ENCODE data around the gene ACTL10.

The ACTL10 gene

DNA sequence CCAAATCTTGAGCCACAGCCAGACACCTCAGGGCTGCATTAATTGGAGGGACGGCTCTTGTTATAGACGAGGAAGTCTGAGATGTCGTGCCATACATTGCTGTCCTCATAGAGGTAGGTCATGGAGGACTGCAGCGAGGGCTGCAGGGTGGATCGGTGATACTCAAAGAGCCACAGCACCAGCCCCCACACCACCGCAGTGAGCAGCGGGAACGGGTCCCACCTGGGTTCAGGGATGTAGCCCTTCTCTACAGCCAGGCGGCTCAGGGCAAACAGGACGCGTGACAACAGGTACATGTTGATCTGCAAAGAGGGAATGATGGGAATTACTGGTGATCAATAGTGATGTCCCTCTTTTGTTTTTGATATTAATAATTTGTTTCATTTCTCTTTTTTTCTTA is 40.9 kb downstream of the ACTL10 start:
- no peaks in the 10 kb centered on the region for H3K27me3 Mint-ChIP-seq
- H3K36me3 Mint-ChIP-seq, result peaks cover 10% of the 10 kb centered on the region
- no peak overlapping the region for H3K27ac Mint-ChIP-seq
- H3K9me3 Mint-ChIP-seq, result no peaks in the 10 kb centered on the region
- H3K4me3 Mint-ChIP-seq, result no peak overlapping the region
- peaks cover 19% of the 10 kb centered on the region for H3K4me1 Mint-ChIP-seq

DNA sequence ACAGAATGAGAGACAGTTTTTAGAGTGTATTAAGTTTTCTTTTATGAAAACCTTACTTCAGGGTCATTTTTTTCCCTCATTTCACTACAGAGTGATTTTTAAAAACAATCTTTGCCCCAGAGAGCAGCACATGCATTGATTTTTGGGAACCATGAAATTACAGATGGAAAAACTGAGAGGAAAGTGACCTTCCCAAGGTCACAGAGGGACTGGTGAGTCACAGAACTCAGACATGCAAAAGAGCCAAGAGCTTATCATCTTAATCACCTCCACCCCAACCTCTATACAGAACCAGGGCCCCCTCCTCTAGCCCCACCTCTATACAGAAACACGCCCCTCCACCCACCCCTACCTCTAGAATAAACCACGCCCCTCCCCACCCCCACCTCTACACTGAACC is 42.7 kb downstream of the ACTL10 start:
- peaks cover 15% of the 10 kb centered on the region for H3K36me3 Mint-ChIP-seq
- H3K4me1 Mint-ChIP-seq, result peaks cover 19% of the 10 kb centered on the region
- H3K27ac Mint-ChIP-seq, result no peak overlapping the region
- H3K4me3 Mint-ChIP-seq, result no peak overlapping the region
- H3K27me3 Mint-ChIP-seq, result no peaks in the 10 kb centered on the region
- no peaks in the 10 kb centered on the region for H3K9me3 Mint-ChIP-seq

- H3K36me3 Mint-ChIP-seq, result peaks cover 15% of the 10 kb centered on the region
- peaks cover 19% of the 10 kb centered on the region for H3K4me1 Mint-ChIP-seq
- H3K4me3 Mint-ChIP-seq, result no peak overlapping the region
- H3K9me3 Mint-ChIP-seq, result no peaks in the 10 kb centered on the region
- H3K27me3 Mint-ChIP-seq, result no peaks in the 10 kb centered on the region
- H3K27ac Mint-ChIP-seq, result no peak overlapping the region
These were observed 43.3 kb downstream of the ACTL10 start for GRCh38 chr20:33709905-33710541.

DNA sequence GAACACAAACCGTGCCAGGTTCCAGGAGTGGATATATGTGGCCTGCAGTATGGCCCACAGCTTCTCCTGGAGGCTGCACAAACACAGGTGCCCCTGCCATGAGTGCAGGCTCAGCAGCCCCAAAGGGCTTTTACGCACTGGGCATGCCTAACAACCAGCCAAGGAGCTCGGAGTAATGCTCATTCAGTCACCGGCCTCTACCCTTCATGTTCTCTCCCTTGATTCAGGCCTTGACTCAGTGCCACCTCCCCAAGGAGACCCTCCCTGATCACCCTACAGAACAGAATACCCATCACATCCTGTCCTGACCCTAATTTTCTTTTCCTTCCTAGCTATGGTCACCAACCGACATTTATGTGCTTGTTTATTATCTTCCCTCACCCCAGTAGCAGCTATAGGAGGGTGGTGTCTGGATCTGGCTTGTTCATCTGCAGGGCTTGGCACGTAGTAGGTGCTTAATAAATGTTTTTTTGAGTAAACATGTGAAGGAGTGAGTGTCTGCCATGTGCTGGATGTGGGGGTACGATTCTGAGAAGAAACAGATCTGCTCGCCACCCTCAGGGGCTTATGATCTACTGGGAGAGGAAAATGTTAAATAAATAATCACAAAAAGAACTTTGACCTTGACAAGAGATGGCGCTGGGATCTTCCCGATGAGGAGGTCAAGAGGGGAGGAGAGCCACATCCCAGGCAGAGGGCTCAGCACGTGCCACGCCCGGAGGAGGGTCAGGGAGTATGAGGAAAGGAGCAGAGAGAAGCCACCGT is 44.1 kb downstream of the ACTL10 start:
- Mint-ChIP-seq H3K4me1 (peaks cover 19% of the 10 kb centered on the region), H3K27me3 (no peaks in the 10 kb centered on the region), H3K36me3 (peaks cover 15% of the 10 kb centered on the region), H3K9me3 (no peaks in the 10 kb centered on the region), H3K4me3 (no peak overlapping the region), H3K27ac (peak overlapping the region; percentile 33)

DNA sequence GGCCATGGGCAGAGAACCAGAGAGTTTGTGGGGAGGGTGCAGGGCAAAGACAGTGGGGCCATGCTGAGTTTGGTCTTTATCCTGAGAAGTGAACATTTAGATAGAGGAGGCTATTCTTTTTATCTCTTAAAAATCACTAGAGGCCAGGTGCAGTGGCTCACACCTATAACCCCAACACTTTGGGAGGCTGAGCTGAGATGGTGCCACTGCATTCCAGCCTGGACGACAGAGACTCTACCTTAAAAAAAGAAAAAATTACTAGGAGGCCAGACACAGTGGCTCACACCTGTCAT is 44.6 kb downstream of the ACTL10 start:
- Mint-ChIP-seq H3K27ac (peak overlapping the region; percentile 33), H3K36me3 (peaks cover 17% of the 10 kb centered on the region), H3K4me1 (peaks cover 22% of the 10 kb centered on the region), H3K4me3 (no peak overlapping the region), H3K27me3 (no peaks in the 10 kb centered on the region), H3K9me3 (no peaks in the 10 kb centered on the region)

- H3K27me3 Mint-ChIP-seq, result no peaks in the 10 kb centered on the region
- H3K27ac Mint-ChIP-seq, result no peak overlapping the region
- peaks cover 33% of the 10 kb centered on the region for H3K4me1 Mint-ChIP-seq
- H3K36me3 Mint-ChIP-seq, result peaks cover 17% of the 10 kb centered on the region
- no peaks in the 10 kb centered on the region for H3K9me3 Mint-ChIP-seq
- no peak overlapping the region for H3K4me3 Mint-ChIP-seq
These were observed 47.2 kb downstream of the ACTL10 start for GRCh38 chr20:33713865-33714367.

DNA sequence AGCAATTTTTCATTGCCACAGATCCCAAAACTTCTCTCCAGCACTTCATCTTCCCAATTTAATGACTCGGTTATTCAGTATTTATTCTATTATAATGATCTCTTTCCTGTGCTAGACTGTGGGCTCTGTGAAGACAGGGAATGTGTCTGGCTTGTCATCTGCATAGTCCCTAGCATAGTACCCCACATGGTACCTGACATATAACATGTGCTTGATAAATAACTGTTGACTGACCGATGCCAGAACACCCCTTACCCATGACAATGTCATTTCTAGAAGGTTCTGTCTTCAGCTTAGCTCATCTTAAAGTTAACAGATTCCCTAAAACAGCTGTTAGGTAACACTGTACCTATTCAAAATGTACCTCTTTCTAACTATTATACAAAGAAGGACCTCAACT is 49.8 kb downstream of the ACTL10 start:
- peaks cover 32% of the 10 kb centered on the region for H3K4me1 Mint-ChIP-seq
- peaks cover 10% of the 10 kb centered on the region for H3K36me3 Mint-ChIP-seq
- no peaks in the 10 kb centered on the region for H3K27me3 Mint-ChIP-seq
- no peaks in the 10 kb centered on the region for H3K9me3 Mint-ChIP-seq
- no peak overlapping the region for H3K4me3 Mint-ChIP-seq
- H3K27ac Mint-ChIP-seq, result no peak overlapping the region

Data from activated naive CD4-positive, alpha-beta T cell treated with anti-CD3 and anti-CD28 coated beads, Interleukin-2, amount 50 U/mL, for 24 hours (primary cell).